GM18951 (cell line): ENCODE results near the gene PXK.
"Not testable (repeated sequence)": the region's sequence is repeated elsewhere in the genome, so short reads cannot be mapped to it uniquely, and the experiment has no call there.

Source experiments
- POLR2A ChIP-seq: IDR thresholded peaks from 4 replicates; pipeline ENCODE4 v1.6.1; 2011; ENCODE audit warnings: mild to moderate bottlenecking; ENCODE audit not compliant: insufficient read length, insufficient read depth; ENCODE audit errors: extremely low read depth
- in situ Hi-C: fragments of 300-500 bp; cut with MboI; formaldehyde crosslinking; loops from one replicate; pipeline ENCODE4 v1.12.0; 2022; ENCODE audit warnings: low sequenced_read_pairs, mixed read lengths, inconsistent platforms; ENCODE audit not compliant: unreplicated experiment

The PXK gene

DNA sequence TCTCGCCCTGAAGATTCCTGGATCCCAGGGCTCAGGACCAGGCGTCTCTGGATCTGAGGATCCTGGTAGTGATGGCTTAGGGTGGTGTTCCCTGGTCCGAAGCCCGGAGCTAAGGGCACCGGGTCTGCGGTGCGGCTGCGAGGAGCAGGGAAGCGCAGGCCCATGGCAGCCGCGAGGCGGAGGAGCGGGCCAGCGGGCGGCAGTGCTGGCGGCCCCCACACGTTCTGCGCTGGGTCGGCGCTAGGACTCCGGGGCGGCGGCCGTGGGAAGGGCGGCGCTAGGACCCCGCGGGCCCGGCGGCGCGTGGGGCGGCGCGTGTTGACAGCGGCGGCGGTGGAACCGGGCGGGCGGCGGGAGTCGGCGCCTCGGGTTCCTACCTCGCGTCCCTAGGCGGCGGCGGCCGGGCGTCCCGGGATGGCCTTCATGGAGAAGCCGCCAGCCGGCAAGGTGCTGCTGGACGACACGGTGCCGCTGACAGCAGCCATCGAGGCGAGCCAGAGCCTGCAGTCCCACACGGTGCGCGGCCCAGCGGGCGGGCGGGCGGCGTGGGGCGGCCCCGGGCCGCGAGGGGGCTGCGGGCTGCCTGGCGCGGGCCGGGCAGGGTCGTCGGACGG lies at the start of gene PXK:
Gene PXK (plus strand): TSS at position 318 of the 614 bp plus-strand sequence. CDS start 97 bp downstream, at position 415.
- in situ Hi-C loops: loop anchor here (5.0 kb wide), 1 partner anchor 85 kb away; no protein-coding TSS in a partner anchor
- TF ChIP-seq POLR2A: peak; percentile 48

- TF ChIP-seq POLR2A: no peak
- in situ Hi-C loops: no loop called here
Observed at GRCh38 chr3:58285334-58285733, 47.4 kb upstream of the PXK start.

- no peak for TF ChIP-seq POLR2A
- in situ Hi-C loops: no loop called here
Observed at GRCh38 chr3:58287354-58287753, 45.3 kb upstream of the PXK start.

DNA sequence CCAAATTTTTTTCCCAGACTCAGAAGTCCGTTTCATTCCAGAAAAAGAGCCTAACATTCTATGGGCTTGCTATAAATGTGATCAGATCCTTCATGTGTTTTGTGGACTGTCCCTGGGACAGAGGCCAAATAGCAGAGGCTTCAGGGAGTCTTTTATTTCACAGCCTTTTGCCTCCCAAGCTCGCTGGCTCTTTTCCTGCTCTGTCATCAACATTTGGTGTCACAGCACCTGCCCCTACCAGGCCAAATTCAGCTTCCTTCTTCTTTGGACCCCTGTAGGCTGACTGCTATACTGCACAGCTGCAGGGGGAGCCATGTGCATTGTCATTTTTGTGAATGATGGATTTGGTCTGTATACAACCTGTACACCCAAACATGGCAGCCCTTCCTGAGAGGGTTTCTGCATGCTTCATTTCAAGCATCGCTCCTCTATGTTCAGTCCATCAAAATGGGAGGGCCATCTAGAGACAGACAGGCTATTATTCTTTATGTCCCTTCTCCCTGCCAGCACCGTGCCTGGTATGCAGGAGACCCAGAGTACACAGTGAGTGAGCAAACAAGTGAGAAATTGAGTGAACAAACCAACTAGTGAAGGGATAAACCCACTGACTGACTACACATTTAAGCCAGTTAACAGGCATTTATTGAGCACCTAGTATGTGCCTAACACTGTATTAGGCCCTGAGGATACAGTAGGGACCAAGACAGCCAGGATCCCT lies 44.5 kb upstream of the PXK start:
- TF ChIP-seq POLR2A: no peak
- in situ Hi-C loops: no loop called here

DNA sequence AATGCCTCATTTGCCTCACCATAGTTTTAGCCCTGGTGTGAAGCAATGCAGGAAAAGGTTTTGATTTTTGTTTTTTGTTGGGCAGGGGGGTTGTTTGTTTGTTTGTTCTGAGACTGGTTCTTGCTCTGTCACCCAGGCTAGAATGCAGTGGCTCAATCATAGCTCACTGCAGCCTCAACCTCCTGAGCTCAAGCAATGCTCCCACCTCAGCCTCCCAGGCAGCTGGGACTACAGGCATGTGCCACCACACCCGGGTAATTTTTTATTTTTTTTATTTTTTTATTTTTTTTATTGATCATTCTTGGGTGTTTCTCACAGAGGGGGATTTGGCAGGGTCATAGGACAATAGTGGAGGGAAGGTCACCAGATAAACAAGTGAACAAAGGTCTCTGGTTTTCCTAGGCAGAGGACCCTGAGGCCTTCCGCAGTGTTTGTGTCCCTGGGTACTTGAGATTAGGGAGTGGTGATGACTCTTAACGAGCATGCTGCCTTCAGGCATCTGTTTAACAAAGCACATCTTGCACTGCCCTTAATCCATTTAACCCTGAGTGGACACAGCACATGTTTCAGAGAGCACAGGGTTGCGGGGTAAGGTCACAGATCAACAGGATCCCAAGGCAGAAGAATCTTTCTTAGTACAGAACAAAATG lies 43.6 kb upstream of the PXK start:
- in situ Hi-C loops: not testable (repeated sequence)

DNA sequence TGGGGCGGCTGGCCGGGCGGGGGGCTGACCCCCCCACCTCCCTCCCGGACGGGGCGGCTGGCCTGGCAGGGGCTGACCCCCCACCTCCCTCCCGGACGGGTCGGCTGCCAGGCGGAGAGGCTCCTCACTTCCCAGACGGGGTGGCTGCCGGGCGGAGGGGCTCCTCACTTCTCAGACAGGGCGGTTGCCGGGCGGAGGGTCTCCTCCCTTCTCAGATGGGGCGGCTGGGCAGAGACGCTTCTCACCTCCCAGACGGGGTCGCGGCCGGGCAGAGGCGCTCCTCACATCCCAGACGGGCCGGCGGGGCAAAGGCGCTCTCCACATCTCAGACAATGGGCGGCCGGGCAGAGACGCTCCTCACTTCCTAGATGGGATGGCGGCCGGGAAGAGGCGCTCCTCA lies 42.2 kb upstream of the PXK start:
- in situ Hi-C loops: not testable (repeated sequence)

DNA sequence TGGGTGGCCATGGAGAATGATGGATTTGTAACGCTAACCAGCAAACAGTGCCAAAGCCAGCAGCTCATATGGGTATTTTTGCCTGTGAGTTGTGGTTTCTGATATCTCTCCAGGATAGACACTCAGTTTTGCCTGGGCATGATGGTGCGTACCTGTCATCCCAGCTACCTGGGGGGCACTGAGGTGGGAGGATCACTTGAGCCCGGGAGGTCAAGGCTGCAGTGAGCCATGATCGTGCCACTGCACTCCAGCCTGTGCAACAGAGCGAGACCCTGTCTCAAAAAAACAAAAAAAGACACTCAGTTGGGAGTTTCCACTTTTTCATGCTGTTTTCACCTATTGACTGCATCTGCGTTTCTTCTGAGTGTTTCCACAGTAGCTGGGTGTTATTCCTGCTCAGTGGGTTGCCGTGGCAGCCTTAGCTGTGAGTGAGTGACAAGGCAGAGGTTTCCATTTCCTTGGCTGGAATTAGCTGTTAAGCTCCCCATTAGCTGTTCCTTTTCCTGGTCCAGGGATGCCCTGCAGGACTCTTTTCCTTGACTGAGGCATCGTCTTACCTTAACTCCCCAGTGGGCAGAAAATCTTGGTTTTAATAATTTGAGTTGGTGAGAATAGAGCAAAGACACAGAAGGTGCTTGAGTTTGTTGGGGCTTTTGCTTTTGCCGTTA lies 40.9 kb upstream of the PXK start:
- no peak for TF ChIP-seq POLR2A
- in situ Hi-C loops: no loop called here

- in situ Hi-C loops: no loop called here
Observed at GRCh38 chr3:58292866-58293265, 39.8 kb upstream of the PXK start.

DNA sequence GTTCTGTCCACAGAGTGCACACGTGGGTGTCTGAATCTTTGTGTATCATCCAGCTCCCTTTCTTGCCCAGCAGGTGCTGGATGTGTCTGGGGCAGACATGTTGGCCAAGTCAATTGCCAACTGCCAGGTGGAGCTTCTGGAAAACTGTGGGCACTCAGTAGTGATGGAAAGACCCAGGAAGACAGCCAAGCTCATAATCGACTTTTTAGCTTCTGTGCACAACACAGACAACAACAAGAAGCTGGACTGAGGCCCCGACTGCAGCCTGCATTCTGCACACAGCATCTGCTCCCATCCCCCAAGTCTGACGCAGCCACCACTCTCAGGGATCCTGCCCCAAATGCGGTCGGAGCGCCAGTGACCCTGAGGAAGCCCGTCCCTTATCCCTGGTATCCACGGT lies 39.2 kb upstream of the PXK start:
- in situ Hi-C loops: no loop called here

More at GRCh38 chr3:58292866-58293265, 39.8 kb upstream of the PXK start:
- TF ChIP-seq POLR2A: no peak

GRCh38 chr3:58296269-58296668 lies 36.4 kb upstream of the PXK start:
- TF ChIP-seq POLR2A: no peak
- in situ Hi-C loops: no loop called here

More for the DNA sequence above, 39.2 kb upstream of the PXK start:
- TF ChIP-seq POLR2A: no peak

DNA sequence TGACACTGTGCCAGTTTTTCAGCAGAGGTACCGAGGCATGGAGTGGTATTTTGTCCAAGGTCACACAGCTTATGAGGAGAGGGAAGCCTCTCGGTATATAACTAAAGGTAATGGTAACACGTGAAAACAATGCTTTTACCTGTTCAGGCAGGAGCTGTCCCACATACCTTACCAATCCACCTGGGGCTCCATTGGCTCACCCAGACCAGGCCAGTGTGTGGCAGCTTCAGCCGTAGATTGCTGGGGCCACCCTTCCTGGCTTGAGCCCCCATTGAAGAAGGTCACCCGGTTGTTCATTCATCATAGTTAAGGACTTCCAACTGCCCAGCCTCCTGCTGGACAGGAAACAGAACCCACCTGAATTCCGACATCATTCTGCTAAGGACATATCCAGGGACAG lies 35.8 kb upstream of the PXK start:
- TF ChIP-seq POLR2A: no peak
- in situ Hi-C loops: no loop called here

- TF ChIP-seq POLR2A: no peak
- in situ Hi-C loops: no loop called here
Observed at GRCh38 chr3:58298190-58298589, 34.5 kb upstream of the PXK start.

GRCh38 chr3:58299075-58299474 lies 33.6 kb upstream of the PXK start:
- no peak for TF ChIP-seq POLR2A
- in situ Hi-C loops: no loop called here
